NOMO-1 (cell line): ENCODE results near the gene ARRDC1.
"Not testable (repeated sequence)": the region's sequence is repeated elsewhere in the genome, so short reads cannot be mapped to it uniquely, and the experiment has no call there.

ENCODE experiments used
- DNase-seq, 2 experiments: peaks; one replicate each; lab custom pipeline; 2025; ENCODE audit not compliant: unreplicated experiment in 2 of 2; lab: John Stamatoyannopoulos, UW

ARRDC1 gene

DNA sequence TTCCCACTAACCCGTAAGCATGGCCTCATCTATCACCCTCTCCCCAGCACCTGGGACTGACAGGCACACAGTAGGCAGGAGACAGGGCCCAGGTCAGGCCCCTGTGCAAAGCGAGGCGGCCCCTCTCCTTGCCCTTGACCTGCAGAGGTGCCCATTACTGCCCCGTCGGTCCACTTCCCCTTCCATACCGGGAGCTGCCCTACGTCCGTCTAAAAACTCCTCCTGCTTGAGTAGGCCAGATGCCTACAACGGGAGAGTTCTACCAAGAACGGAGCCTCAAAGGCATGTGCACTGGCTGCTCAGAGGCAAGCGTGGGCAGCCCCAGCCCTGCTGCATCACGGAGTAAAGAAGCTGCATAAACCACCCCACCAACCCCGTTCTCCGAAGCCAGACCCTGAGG, 22.1 kb upstream of the ARRDC1 start:
- DNase-seq = no peak

DNA sequence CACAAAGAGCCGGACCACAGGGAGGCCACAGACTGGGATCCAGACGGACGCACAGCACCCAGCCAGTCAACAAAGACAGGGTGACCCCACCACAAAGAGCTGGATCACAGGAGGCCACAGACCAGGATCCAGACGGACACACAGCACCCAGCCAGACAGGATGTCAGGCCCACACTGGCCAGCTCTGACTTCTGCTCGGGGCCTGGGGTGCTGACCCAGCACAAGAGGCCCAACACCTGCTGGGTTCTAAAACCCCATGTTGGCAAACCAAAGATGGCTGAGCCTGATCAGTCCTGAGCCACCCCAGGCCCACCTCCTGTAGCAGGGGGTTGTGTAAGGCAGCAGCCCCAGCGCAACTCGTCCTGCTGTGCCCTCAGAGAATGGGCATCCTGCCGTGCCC, 21.5 kb upstream of the ARRDC1 start:
- no peak for DNase-seq

DNA sequence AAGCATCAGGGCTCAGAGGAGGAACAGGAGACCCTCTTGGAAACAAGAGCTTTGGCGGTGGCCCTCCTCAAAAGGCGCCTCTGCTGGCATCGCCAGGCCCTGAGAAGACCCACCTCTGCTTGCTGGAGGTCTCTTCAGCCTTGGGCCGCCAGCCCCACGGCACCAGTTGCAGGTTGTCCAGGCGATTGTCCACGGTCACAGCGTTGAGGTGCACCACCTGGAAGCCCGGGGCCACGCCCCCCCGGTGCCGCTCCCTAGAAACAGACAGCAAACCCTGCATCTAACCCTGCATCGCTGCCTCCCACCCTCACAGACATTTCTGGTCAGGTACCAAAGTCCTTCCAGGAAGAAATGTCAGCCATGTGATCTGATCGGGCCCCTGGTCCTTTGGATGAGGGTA, 18.6 kb upstream of the ARRDC1 start:
- DNase-seq = no peak

DNA sequence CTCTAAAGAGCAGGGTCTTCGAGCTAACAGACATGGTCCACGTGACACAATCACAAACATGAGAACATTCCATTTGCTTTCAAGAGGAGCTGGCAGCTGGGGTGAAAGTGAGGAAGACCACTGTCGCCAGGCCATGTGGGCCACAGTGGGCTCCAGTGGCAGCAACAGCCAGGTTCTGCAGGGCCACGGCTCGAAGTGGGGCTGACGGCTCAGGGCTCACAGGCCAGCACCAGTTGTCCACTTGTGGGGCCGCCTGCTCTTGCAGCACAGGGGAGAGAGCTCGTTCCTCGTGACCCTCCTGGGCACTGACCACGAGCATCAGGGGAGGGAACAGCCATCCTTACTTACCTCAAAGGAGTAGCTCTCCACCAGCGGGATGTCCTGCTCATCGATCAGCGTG, 17.2 kb upstream of the ARRDC1 start:
- DNase-seq = no peak

DNA sequence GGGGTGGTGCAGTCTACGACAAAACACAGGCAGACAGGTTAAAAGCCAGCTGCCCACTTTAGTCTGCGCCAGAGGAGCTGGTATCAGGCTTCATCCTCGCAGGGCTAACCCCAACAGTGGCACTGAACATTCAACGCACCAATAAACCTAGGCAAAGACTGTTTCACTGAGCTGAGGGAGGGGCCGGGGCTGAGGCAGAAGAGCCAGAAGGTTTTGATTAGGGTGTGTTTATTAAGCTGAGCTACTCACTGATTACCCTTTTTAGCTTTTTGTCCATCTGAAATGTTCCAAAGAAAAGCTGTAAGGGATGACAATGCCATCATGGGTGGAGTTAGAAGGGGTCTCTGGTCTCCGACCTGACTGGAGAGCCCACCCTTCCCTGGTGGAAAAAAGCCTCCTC, 16.6 kb upstream of the ARRDC1 start:
- no peak for DNase-seq

DNA sequence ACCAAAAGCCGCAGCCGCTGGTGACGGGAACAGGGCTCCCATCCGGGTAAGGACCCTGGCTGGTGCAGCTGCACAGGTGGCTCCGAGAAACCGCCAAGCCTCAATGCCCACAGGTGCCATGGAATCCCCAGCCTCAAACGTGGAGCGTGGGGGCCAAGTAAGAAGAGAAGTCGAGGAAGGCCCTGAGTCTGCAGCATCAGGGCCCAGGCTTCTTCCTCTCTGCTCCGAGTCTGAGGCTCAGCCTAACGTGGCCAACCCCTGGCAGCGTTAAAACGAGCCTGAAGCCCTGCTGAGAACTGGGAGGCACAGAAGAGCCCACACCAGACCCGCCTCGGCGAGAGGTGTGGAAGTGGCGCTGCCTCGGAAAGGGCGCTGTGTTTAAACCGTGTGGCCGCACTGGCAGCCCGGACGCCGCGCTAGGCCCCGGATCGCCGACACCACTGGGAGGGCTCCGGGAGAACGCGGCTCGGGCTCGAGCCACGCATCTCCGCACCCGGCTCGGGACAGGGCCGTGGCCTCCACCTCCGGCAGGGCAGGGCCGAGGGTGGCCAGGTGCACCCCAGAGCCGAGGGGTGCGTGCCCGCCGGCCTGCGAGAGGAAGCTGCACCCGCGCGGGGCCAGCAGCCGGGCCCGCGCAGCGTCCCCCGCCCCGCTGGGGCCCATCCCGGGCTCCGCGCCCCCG, 15.9 kb upstream of the ARRDC1 start:
- DNase-seq = peak in 1 of 2 experiments; percentile 28

DNA sequence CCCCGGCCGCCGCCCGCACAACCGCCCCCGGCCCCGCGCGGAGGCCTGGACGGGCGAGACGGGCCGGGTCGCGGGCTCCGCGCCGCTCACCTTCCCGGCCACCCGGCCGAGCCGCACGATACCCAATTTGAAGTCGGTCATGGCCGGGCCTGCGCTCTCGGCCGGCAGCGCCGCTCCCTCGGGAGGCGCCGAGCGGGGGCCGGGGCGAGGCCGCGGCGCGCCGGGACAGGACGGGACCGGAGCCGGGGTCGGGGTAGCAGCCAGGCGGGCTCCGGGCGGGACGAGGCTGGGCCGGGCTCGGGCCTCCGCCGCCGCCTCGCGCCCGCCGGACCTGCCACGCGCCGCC, 15.4 kb upstream of the ARRDC1 start:
- DNase-seq = no peak

DNA sequence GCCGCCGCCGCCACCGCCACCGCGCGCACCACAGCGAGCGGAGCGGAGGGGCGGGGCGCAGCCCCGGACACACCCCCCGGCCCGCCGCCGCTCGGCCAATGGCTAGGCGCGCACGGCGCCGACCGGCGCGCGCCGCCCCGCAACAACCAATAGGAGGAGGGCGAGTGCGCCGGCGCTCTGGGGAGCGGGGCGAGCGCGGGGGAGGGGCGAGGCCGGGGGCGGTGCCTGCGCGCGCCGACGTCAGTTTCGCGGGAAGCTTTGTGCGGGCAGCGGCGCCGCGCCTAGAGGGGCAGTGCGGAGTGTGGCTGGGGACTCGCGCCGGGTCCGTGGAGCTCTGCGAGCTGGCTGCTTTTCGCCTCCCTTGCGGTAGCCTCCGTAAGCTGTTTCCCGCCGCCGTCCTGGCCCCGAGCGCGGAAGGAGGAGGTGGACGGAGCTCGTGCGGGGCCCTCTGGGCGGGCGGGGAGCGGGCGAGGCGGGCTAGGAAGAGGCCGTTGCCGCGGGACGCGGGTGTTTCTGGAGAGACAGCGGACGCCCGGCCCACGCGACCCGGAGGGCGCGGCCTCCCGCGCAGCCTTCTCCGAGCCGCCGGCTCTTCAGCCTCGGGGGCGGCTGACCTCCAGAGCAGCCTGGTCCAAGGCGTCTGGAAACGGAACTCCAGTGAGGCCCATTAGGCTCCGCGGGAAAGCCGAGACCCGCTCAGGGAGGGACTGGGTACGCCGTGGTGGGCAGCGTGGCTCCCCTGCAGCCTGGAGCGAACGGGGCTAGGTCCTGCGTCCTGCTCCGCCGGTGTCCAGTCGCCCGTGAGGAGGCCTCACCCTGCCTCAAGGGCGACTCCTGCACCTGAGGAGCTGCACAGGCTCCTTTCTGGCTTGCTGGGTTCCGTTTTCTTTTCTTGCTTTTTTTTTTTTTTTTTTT, 14.8 kb upstream of the ARRDC1 start, which contains the start of gene ZMYND19:
ZMYND19 (minus strand) TSS at position 44 of the 915 bp plus-strand sequence. CDS start 249 bp downstream, outside the sequence.
- peak; percentile 94 to 96 for DNase-seq

DNA sequence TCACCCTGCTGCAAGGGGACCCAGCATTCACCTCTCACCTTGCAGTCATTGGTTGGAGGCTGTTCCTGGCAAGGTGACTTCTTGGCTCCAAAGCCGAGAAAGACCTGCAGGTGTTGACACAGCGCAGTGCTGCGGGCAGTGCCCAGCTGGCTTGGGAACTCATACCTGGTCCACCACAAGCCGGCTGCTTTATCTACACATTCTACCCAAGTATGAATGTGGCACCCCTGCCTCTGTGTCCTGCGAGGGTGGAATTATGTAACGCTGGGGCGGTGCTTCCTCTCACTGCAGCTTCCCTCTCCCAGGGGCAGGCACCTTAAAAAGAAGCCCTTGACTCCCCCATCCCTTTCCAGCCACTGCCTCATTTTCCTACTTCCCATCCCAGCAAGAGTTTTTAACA, 12.7 kb upstream of the ARRDC1 start:
- DNase-seq = peak; percentile 34 to 43

DNA sequence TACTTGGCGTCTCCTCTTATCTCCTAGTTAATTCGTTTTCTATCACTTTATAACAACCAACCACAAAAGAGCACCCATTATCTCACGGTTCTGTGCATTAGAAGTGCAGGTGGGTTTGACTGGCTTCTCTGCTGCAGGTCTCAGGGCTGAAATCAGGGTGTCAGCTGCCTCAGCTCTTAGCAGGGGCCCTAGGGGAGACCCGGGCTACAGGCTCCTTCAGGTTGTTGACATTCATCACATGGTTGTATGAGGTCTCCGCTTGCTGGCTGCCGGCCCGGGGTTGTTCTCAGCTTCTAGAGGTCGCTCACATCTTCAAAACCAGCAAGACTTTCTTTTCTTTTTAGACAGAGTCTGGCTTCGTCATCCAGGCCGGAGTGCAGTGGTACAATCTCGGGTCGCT, 12.3 kb upstream of the ARRDC1 start:
- DNase-seq = no peak

DNA sequence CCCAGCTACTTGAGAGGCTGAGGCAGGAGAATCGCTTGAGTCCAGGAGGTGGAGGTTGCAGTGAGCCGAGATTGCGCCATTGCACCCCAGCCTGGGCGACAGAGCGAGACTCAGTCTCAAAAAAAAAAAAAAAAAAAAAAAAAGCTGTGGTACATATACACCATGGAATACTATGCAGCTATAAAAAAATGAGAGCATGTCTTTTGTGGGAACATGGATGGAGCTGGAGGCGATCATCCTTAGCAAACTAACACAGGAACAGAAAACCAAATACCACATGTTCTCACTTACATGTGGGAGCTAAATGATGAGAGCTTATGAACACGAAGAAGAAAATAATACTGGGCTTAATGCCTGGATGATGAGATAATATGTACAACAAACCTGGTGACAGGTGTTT, 8.9 kb upstream of the ARRDC1 start:
- DNase-seq = not testable (repeated sequence)

DNA sequence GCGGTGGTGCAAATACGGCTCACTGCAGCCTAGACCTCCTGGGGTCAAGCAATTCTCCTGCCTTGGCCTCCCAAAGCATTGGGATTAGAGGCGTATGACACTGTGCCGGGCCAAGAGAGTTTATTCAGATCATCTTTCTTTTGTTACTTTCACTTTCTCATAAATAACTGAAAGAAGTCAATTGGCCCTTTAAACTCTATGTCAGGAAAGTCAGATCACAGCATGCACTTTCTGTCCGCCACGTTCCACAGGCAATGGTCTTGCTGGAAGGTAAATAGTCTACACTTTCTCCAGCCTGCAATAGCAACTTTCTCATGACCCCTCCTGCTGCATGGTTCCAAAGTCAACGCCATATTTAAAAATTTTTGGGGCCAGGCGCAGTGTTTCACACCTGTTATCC, 6.5 kb upstream of the ARRDC1 start:
- no peak for DNase-seq

DNA sequence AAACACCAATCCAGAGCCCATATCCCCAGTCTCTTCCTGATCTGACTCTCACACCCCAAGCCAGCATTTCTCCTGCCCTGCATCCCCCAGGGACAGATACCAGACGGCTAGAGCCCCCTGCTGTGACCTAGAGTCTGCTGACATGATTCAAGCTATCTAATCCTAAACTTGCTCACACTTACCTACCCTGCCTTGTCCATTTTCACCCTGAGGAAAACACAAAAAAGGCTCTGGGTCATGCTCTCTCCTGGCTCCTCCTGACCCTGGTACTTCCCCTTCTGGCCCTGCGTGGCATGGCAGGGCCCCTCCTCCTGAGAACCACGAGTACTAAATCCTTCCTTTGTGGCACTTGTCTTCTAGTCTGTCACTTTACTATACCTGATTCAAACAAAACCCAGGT, 2.8 kb upstream of the ARRDC1 start:
- peak; percentile 69 to 79 for DNase-seq

DNA sequence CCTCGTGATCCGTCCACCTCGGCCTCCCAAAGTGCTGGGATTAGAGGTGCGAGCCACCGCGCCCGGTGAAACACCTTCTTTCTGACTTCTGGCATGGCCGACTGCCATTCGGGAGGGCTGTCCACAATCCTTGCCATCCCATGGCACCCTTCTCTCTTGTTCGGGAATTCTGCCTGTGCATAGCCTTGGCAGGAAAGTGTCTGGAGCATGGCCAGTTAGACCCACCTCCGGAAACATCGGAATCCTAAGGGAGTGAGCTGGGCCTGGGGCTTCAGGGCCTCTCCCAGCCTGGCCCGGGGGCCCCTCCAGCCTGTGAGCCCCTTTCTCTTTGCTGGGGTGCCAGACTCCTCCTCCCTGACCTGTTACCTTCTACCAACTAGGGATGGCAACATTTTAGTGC, 1.6 kb upstream of the ARRDC1 start:
- DNase-seq = no peak

DNA sequence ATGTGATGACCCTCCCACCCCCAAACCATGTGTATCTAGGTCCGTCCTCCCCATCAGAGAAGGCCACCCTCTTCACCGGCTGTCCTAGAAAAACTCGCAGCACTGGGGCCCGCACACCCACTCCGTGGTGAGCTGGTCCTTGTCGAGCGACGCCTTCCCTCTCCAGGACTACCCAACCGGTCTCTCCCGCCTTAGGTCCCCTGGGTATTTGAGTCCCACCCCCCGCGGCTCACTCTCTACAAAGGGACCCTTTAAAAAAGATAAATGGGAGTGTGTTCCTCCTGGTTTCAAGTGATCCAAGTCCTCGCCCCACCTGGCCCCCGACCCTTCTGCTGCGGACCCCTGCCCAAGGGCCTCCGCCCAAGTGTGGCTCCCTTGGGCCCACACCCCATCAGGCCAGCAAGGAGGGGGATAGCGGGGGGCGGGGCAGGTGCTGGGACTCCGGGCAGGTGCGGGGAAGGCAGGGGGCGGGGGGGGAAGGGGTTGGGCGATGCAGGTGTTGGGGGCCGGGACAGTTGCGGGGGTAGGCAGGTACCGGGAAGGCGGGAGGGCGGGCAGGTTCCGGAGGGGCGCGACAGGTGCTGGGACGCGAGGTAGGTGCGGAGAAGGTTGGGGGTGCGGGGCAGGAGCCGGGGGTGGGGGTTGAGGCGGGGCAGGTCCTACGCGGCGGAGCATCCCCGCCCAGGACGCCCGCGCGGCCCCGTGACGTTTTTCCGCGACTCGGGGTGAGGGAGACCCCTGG, 970 bp upstream of the ARRDC1 start:
- no peak for DNase-seq

DNA sequence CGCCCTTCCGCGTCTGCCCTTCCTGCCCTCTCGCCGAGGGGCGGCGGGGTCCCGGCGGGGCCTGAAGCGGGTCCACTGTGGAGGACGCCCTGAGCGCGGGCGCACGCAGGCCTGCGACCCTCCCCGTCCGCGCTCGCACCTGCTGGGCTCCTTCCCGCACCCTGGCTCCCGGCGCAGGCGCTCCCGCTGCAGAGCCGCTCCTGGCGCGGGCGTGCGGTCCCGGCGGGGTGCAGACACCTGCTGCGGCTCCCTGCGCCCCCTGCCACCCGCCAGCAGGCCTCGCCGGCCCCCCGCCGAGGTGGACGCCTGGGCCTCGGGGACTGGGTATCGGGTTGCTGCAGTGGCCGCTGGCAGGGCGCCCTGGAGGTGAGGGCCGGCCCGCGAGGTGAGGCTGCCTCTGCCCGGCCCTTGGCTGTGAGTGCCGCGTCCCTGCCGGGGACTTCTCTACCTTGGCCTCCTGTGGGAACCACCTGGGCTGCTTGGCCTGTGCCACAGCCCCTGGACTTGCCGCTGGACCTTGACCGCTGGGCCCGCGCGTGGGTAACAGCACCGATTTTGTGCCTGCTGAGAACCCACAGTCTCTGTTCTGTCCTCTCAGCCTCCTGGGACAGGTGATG, 627 bp downstream of the ARRDC1 start:
- no peak for DNase-seq

DNA sequence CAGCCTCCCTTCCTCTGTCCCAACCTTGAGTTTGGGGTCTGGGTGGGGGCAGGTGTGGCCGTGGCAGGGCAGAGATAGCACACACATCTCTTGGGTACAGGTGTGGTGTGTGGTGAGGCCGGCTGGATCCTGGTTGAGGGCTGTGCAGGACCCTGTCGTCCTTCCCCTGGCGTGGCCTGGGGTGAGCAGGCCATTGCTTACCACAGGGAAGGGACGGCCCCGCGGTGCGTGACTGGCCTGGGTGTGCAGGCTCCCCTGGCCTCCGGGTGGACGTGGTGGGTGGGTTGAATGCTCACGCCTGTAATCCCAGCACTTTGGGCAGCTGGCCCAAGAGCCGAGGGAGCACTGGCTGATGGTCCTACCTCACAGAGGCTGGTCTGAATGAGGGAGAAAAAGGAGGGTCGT, 1.2 kb downstream of the ARRDC1 start:
- DNase-seq = no peak

DNA sequence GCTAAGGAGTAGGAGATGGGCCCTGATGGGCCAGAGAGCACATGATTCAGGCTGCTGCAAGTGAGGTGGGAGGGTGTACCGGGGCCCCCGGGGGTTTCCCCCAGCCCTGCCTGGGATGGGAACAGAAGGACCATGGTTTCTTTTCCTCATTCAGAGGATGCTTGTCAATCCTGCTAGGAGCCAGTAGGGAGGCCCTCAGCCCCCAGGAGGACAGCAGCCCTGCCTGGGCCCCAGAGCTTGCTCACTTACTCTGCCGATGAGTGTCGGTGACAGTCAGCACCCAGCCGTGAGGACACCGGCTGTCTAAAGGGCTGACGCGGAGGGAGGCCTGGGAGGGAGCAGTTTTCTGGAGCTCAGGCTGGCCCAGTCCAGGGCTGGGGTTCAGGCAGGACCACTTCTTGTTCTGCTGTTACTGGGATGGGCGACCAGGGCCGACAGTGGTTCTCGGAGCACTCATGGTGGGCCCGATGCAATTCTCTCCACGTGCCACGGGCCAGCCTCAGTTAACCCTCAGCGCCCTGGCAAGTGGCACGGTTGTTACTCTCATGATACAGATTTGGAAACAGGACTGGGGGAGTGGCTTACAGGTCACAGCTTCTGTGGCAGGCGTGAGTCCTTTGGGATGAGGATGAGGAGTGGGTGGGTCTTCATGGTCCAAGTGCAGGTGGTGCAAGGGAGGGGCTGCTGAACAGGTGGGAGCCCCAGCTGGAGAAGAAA, 1.8 kb downstream of the ARRDC1 start:
- peak; percentile 40 to 54 for DNase-seq

DNA sequence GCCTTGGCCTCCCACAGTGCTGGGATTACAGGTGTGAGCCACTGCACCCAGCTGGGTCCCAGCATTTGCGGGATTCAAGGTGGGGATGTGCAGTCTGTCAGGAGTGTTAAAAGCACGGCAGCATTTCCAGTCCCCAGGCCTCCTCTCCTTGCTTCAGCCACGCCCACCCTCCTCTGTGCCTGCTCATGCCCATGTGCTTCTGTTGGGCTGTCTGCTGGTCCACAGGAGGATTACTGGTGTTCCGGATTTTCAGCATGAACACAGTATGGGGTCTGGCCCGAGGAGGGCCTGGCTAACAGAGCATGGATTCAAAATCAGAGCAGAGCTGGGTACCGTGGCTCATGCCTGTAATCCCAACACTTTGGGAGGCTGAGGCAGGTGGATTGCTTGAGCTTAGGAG, 5.5 kb downstream of the ARRDC1 start:
- no peak for DNase-seq
